Mesenchymal stem cell (in vitro differentiated cells and primary cell): ENCODE data around the gene SRF.

Source experiments
- DNase-seq: peaks from one replicate; pipeline ENCODE4 v3.0.0-alpha.2; 2013
- H2AFZ ChIP-seq: one replicate; pipeline ENCODE4 v1.6.1; 2013; ENCODE audit warnings: low read depth, mild to moderate bottlenecking, control low read depth, inconsistent platforms, low read length, moderate library complexity
- H2AK5ac ChIP-seq: 2 replicates; pipeline ENCODE4 v1.6.1; 2013; ENCODE audit warnings: low read length, moderate library complexity, mild to moderate bottlenecking, inconsistent platforms; ENCODE audit not compliant: severe bottlenecking
- H2BK120ac ChIP-seq: one replicate; pipeline ENCODE4 v1.6.1; 2013; ENCODE audit warnings: low read depth, mild to moderate bottlenecking, inconsistent platforms, low read length, moderate library complexity
- H2BK12ac ChIP-seq, 2 experiments: one replicate each; pipeline ENCODE4 v1.6.1; 2013; ENCODE audit warnings: inconsistent platforms in 2 of 2, low read length in 2 of 2, mild to moderate bottlenecking in 2 of 2, moderate library complexity in 2 of 2, control low read depth in 1 of 2
- H2BK15ac ChIP-seq: one replicate; pipeline ENCODE4 v1.6.1; 2013; ENCODE audit warnings: mild to moderate bottlenecking, low read depth, inconsistent platforms; ENCODE audit not compliant: poor library complexity, severe bottlenecking
- H2BK5ac ChIP-seq: 2 replicates; pipeline ENCODE4 v1.6.1; 2013; ENCODE audit warnings: low read depth, mild to moderate bottlenecking, low read length, control low read depth, inconsistent platforms; ENCODE audit not compliant: poor library complexity, severe bottlenecking
- H3K14ac ChIP-seq, 2 experiments: one replicate each; pipeline ENCODE4 v1.6.1; 2013; ENCODE audit warnings: inconsistent platforms in 2 of 2, low read length in 2 of 2, control low read depth in 1 of 2, mild to moderate bottlenecking in 1 of 2, moderate library complexity in 1 of 2
- H3K18ac ChIP-seq, 2 experiments: one replicate each; pipeline ENCODE4 v1.6.1; 2013; ENCODE audit warnings: inconsistent platforms in 2 of 2, low read length in 2 of 2, control low read depth in 1 of 2, low read depth in 1 of 2, mild to moderate bottlenecking in 1 of 2
- H3K23ac ChIP-seq, 2 experiments: one replicate each; pipeline ENCODE4 v1.6.1; 2013; ENCODE audit warnings: inconsistent platforms in 2 of 2, low read length in 2 of 2, mild to moderate bottlenecking in 2 of 2, moderate library complexity in 2 of 2, control low read depth in 1 of 2
- H3K27ac ChIP-seq: 2 replicates; pipeline ENCODE4 v1.5.1; 2013; ENCODE audit warnings: mild to moderate bottlenecking, moderate library complexity, low read length, control low read depth, inconsistent platforms; ENCODE audit not compliant: poor library complexity, severe bottlenecking
- H3K27me3 ChIP-seq, 2 experiments: 2 replicates each; pipeline versions ENCODE4 v1.6.1 to v1.7.0; 2013; ENCODE audit warnings: low read length in 2 of 2, mild to moderate bottlenecking in 2 of 2, moderate library complexity in 2 of 2, control low read depth in 1 of 2, inconsistent platforms in 1 of 2; ENCODE audit not compliant: control insufficient read depth in 1 of 2, insufficient read depth in 1 of 2
- H3K36me3 ChIP-seq, 2 experiments: 2 replicates each; pipeline versions ENCODE4 v1.6.1 to v1.7.0; 2013; ENCODE audit warnings: low read length in 2 of 2, control low read depth in 1 of 2, inconsistent platforms in 1 of 2, low read depth in 1 of 2, mild to moderate bottlenecking in 1 of 2; ENCODE audit not compliant: insufficient read depth in 2 of 2, control insufficient read depth in 1 of 2
- H3K4ac ChIP-seq, 2 experiments: one replicate each; pipeline ENCODE4 v1.6.1; 2013; ENCODE audit warnings: inconsistent platforms in 2 of 2, low read length in 2 of 2, mild to moderate bottlenecking in 2 of 2, moderate library complexity in 2 of 2, control low read depth in 1 of 2, low read depth in 1 of 2
- H3K4me1 ChIP-seq: 2 replicates; pipeline ENCODE4 v1.6.1; 2013; ENCODE audit warnings: low read depth, low read length, control low read depth; ENCODE audit not compliant: control insufficient read depth, insufficient read depth
- H3K4me2 ChIP-seq: 2 replicates; pipeline ENCODE4 v1.6.1; 2013; ENCODE audit warnings: low read length, mild to moderate bottlenecking, inconsistent platforms; ENCODE audit not compliant: poor library complexity, severe bottlenecking
- H3K4me3 ChIP-seq, 2 experiments: 2 replicates each; pipeline versions ENCODE4 v1.5.1 to v1.7.0; 2013; ENCODE audit warnings: low read length in 2 of 2, mild to moderate bottlenecking in 2 of 2, control low read depth in 1 of 2, low read depth in 1 of 2; ENCODE audit not compliant: insufficient read depth in 1 of 2
- H3K79me1 ChIP-seq: replicated peaks from 2 replicates; pipeline ENCODE4 v1.6.1; 2013; ENCODE audit warnings: mild to moderate bottlenecking, control low read depth, low read length, inconsistent platforms; ENCODE audit not compliant: poor library complexity, severe bottlenecking
- H3K9ac ChIP-seq: 2 replicates; pipeline ENCODE4 v1.7.0; 2013; ENCODE audit warnings: mild to moderate bottlenecking, low read length, moderate library complexity
- H3K9me3 ChIP-seq: 2 replicates; pipeline ENCODE4 v1.7.0; 2013; ENCODE audit warnings: mild to moderate bottlenecking, low read length; ENCODE audit not compliant: control insufficient read depth
- H4K8ac ChIP-seq: one replicate; pipeline ENCODE4 v1.6.1; 2013; ENCODE audit warnings: inconsistent platforms, mild to moderate bottlenecking, low read length, moderate library complexity
- H4K91ac ChIP-seq: one replicate; pipeline ENCODE4 v1.6.1; 2013; ENCODE audit warnings: mild to moderate bottlenecking, low read length, inconsistent platforms
- WGBS: methylation state at CpG from one replicate; pipeline ENCODE4 v1.1.7; 2013; ENCODE audit warnings: mixed read lengths; 5-methylcytosine and 5-hydroxymethylcytosine counted together

The SRF gene

GRCh38 chr6:43207286-43207685 is 36.2 kb downstream of the SRF start:
- no peak overlapping the region for H3K4ac ChIP-seq
- no peak overlapping the region for H2BK15ac ChIP-seq
- H3K36me3 ChIP-seq, result peaks cover 39 to 48% of the 10 kb centered on the region in 2 experiments
- H3K23ac ChIP-seq, result no peak overlapping the region
- no peaks in the 10 kb centered on the region for H3K79me1 ChIP-seq
- WGBS, result 79% methylated on average over 1 of the region's 2 CpGs
- no peak overlapping the region for H3K14ac ChIP-seq
- H2AFZ ChIP-seq, result no peak overlapping the region
- no peaks in the 10 kb centered on the region for H3K27me3 ChIP-seq
- no peak for DNase-seq
- H2BK120ac ChIP-seq, result no peak overlapping the region
- no peak overlapping the region for H4K8ac ChIP-seq
- no peak overlapping the region for H3K4me2 ChIP-seq
- no peak overlapping the region for H3K9ac ChIP-seq
- H4K91ac ChIP-seq, result no peak overlapping the region
- H3K27ac ChIP-seq, result no peak overlapping the region
- no peak overlapping the region for H3K4me3 ChIP-seq
- H3K4me1 ChIP-seq, result no peaks in the 10 kb centered on the region
- no peak overlapping the region for H2BK5ac ChIP-seq
- no peak overlapping the region for H3K18ac ChIP-seq
- no peak overlapping the region for H2AK5ac ChIP-seq
- H3K9me3 ChIP-seq, result peaks cover 10% of the 10 kb centered on the region
- no peak overlapping the region for H2BK12ac ChIP-seq

DNA sequence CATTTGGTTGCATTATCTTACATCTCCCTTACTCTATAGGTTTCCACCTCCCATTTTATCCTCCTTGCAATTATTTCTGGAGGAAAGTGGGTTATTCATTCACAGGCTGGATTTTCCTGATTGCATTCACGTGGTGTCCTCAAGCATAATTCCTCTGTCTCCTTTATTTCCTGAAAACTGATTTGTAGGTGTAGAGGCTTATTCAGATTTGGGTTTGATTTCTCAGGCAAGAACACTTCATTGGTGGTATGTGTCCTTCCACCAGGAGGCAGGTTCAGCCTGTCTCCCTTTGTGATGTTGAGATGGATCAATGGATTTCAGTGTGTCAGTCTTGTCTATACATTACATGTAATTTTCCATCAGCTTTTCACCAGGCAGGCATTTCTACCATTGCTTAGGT is 40.9 kb downstream of the SRF start:
- no peak overlapping the region for H4K8ac ChIP-seq
- H3K23ac ChIP-seq, result no peak overlapping the region
- H2BK5ac ChIP-seq, result no peak overlapping the region
- no peaks in the 10 kb centered on the region for H3K27me3 ChIP-seq
- H3K4me3 ChIP-seq, result no peak overlapping the region
- DNase-seq, result no peak
- H3K36me3 ChIP-seq, result peaks cover 28 to 49% of the 10 kb centered on the region in 2 experiments
- H4K91ac ChIP-seq, result no peak overlapping the region
- H3K4me2 ChIP-seq, result no peak overlapping the region
- no peaks in the 10 kb centered on the region for H3K9me3 ChIP-seq
- H3K14ac ChIP-seq, result no peak overlapping the region
- H3K4ac ChIP-seq, result no peak overlapping the region
- H2BK120ac ChIP-seq, result no peak overlapping the region
- H2AK5ac ChIP-seq, result no peak overlapping the region
- no peak overlapping the region for H3K27ac ChIP-seq
- no peaks in the 10 kb centered on the region for H3K4me1 ChIP-seq
- WGBS, result no CpG with 5 or more reads among the region's 1 CpG
- no peak overlapping the region for H2BK12ac ChIP-seq
- H3K79me1 ChIP-seq, result no peaks in the 10 kb centered on the region
- H2BK15ac ChIP-seq, result no peak overlapping the region
- H2AFZ ChIP-seq, result no peak overlapping the region
- no peak overlapping the region for H3K9ac ChIP-seq
- no peak overlapping the region for H3K18ac ChIP-seq

DNA sequence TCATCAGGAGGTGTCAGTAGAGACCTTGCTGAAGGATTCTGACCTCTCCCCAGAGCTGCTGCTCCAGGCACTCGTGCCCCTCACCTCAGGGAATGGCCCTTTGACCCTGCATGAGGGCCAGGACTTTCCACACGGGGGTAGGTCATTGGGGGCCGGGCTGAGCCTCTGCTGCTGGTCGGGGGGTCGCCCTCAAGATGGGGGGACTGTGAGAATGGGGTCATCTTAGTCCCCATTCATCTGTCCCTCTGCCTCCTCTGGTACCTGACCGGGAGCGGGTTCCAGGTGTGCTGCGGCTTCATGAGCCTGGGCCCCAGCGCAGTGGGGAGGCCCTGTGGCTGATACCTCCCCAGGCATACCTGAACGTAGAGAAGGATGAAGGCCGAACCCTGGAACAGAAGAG is 42.4 kb downstream of the SRF start:
- no peak overlapping the region for H2BK15ac ChIP-seq
- H2AFZ ChIP-seq, result no peak overlapping the region
- WGBS, result 93% methylated on average over 10 of the region's 11 CpGs
- H3K4me3 ChIP-seq, result no peak overlapping the region
- H3K9me3 ChIP-seq, result no peaks in the 10 kb centered on the region
- H3K4ac ChIP-seq, result no peak overlapping the region
- H2BK120ac ChIP-seq, result no peak overlapping the region
- H2AK5ac ChIP-seq, result no peak overlapping the region
- no peak overlapping the region for H2BK5ac ChIP-seq
- H3K36me3 ChIP-seq, result peaks cover 34 to 57% of the 10 kb centered on the region in 2 experiments
- H3K27me3 ChIP-seq, result no peaks in the 10 kb centered on the region
- H2BK12ac ChIP-seq, result no peak overlapping the region
- DNase-seq, result no peak
- no peak overlapping the region for H3K4me2 ChIP-seq
- no peak overlapping the region for H3K23ac ChIP-seq
- no peak overlapping the region for H3K14ac ChIP-seq
- H3K79me1 ChIP-seq, result no peaks in the 10 kb centered on the region
- H3K4me1 ChIP-seq, result no peaks in the 10 kb centered on the region
- H3K9ac ChIP-seq, result no peak overlapping the region
- H4K91ac ChIP-seq, result no peak overlapping the region
- H4K8ac ChIP-seq, result no peak overlapping the region
- H3K18ac ChIP-seq, result no peak overlapping the region
- no peak overlapping the region for H3K27ac ChIP-seq

DNA sequence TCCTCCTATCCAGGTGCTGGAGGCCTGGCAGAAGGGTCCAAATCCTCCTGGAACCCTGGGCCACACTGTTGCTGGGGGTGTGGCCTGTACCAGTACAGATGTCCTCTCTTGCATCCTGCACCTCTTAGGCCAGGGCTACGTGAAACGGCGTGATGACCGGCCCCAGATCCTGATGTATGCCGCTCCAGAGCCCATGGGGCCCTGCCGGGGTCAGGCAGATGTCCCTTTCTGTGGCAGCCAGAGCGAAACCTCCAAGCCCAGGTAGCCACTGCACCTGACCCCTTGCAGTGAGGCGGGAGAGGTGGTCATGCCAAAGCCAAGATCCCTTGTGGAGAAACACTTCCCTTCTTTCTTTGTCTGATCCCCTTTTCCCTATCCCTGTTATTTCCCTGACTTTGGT is 44.0 kb downstream of the SRF start:
- DNase-seq, result no peak
- Histone ChIP-seq H4K91ac (no peak overlapping the region), H3K79me1 (no peaks in the 10 kb centered on the region), H3K27me3 (no peaks in the 10 kb centered on the region), H2BK12ac (no peak overlapping the region), H4K8ac (no peak overlapping the region), H2AFZ (no peak overlapping the region), H3K9ac (no peak overlapping the region), H3K4ac (no peak overlapping the region), H3K4me3 (no peak overlapping the region), H3K18ac (no peak overlapping the region), H2BK15ac (no peak overlapping the region), H3K27ac (no peak overlapping the region), H3K23ac (no peak overlapping the region), H2BK120ac (no peak overlapping the region), H3K9me3 (no peaks in the 10 kb centered on the region), H3K36me3 (peaks cover 47 to 72% of the 10 kb centered on the region in 2 experiments), H3K4me2 (no peak overlapping the region), H2AK5ac (no peak overlapping the region), H3K14ac (no peak overlapping the region), H3K4me1 (no peaks in the 10 kb centered on the region), H2BK5ac (no peak overlapping the region)
- WGBS, result 95% methylated on average over 8 of the region's 8 CpGs
